Epithelial cell of proximal tubule (primary cell): ENCODE measurements around the gene LGR6. TPM values are rescaled to one million over a fixed set of nuclear protein-coding genes. Genes with fewer than 3 reads are reported as not detected.

ENCODE experiments used
- DNase-seq: peaks from one replicate; pipeline ENCODE4 v3.0.0-alpha.2; 2011; ENCODE audit warnings: low read depth
- H3K4me3 ChIP-seq: 2 replicates; pipeline ENCODE4 v1.5.1; 2011; ENCODE audit warnings: low read depth, mild to moderate bottlenecking, low read length
- CTCF ChIP-seq: conservative IDR thresholded peaks from 2 replicates; pipeline ENCODE4 v1.5.1; 2012; ENCODE audit warnings: low read depth, mild to moderate bottlenecking, low read length
- total RNA-seq: library from RNA; depleted of rRNA; stranded (reverse); fragments of >200 nt; gene quantifications from 2 replicates; pipeline ENCODE4 v1.2.3, GENCODE V29; 2015

Gene LGR6
- total RNA-seq, 1 donor from 2014 or later: not detected

GRCh38 chr1:202215472-202216130, 22.0 kb downstream of the LGR6 start:
- H3K4me3 ChIP-seq: no peak overlapping the region
- no peak for TF ChIP-seq CTCF
- no peak for DNase-seq

- TF ChIP-seq CTCF: no peak
- no peak for DNase-seq
- no peak overlapping the region for H3K4me3 ChIP-seq
Measured at GRCh38 chr1:202216691-202217090, 23.1 kb downstream of the LGR6 start.

GRCh38 chr1:202217516-202217915, 23.9 kb downstream of the LGR6 start:
- no peak overlapping the region for H3K4me3 ChIP-seq
- DNase-seq: no peak
- no peak for TF ChIP-seq CTCF

GRCh38 chr1:202217951-202218350, 24.4 kb downstream of the LGR6 start:
- TF ChIP-seq CTCF: no peak
- H3K4me3 ChIP-seq: no peak overlapping the region
- DNase-seq: no peak

GRCh38 chr1:202220733-202221132, 27.1 kb downstream of the LGR6 start:
- H3K4me3 ChIP-seq: no peak overlapping the region
- TF ChIP-seq CTCF: no peak
- no peak for DNase-seq

- TF ChIP-seq CTCF: no peak
Measured at GRCh38 chr1:202221911-202222909, 28.6 kb downstream of the LGR6 start.

More at GRCh38 chr1:202221911-202222909, 28.6 kb downstream of the LGR6 start:
- no peak overlapping the region for H3K4me3 ChIP-seq
- no peak for DNase-seq
